Stimulated activated naive CD8-positive, alpha-beta T cell treated with anti-CD3 and anti-CD28 coated beads, Interleukin-15, Interleukin-2, amounts not matched to agents 100 U/mL and 50 U/mL, for 24 hours (primary cell): ENCODE measurements around the gene COBLL1.
"Not testable (repeated sequence)": the region's sequence is repeated elsewhere in the genome, so short reads cannot be mapped to it uniquely, and the experiment has no call there.

Experiments used
- ATAC-seq: fragments of 150-1000 bp; cut with Tn5 transposase; one replicate; pipeline ENCODE4 v1.10.0; 2021
- DNase-seq: peaks from one replicate; pipeline ENCODE4 v3.0.0; 2021

The COBLL1 gene

GRCh38 chr2:164841719-164842623 is at the start of gene COBLL1:
Gene COBLL1, minus strand, starts transcription at chr2:164841823. Its CDS starts 627 bp downstream, at chr2:164841196.
- DNase-seq, result peak; percentile 59
- ATAC-seq, result peak; percentile 67

- ATAC-seq, result no peak
These were observed 48.9 kb upstream of the COBLL1 start for GRCh38 chr2:164890544-164890943.

GRCh38 chr2:164888592-164888991 is 47.0 kb upstream of the COBLL1 start:
- DNase-seq (no peak), ATAC-seq (no peak)

More at GRCh38 chr2:164890544-164890943, 48.9 kb upstream of the COBLL1 start:
- no peak for DNase-seq

- DNase-seq, result no peak
- ATAC-seq, result no peak
These were observed 46.0 kb upstream of the COBLL1 start for GRCh38 chr2:164887434-164888144.

GRCh38 chr2:164882276-164882675 is 40.7 kb upstream of the COBLL1 start:
- ATAC-seq (no peak), DNase-seq (no peak)

GRCh38 chr2:164881524-164881923 is 39.9 kb upstream of the COBLL1 start:
- DNase-seq, result no peak
- no peak for ATAC-seq

GRCh38 chr2:164879901-164880535 is 38.4 kb upstream of the COBLL1 start:
- DNase-seq (no peak), ATAC-seq (no peak)

GRCh38 chr2:164877927-164878326 is 36.3 kb upstream of the COBLL1 start:
- DNase-seq (no peak), ATAC-seq (no peak)

GRCh38 chr2:164877169-164877568 is 35.5 kb upstream of the COBLL1 start:
- ATAC-seq (no peak), DNase-seq (no peak)

- DNase-seq, result no peak
These were observed 33.9 kb upstream of the COBLL1 start for GRCh38 chr2:164875334-164876205.

GRCh38 chr2:164873210-164873908 is 31.7 kb upstream of the COBLL1 start:
- ATAC-seq, result no peak
- DNase-seq, result no peak

More at GRCh38 chr2:164875334-164876205, 33.9 kb upstream of the COBLL1 start:
- ATAC-seq, result no peak

GRCh38 chr2:164871404-164871803 is 29.8 kb upstream of the COBLL1 start:
- DNase-seq (no peak), ATAC-seq (no peak)

- ATAC-seq (no peak), DNase-seq (no peak)
These were observed 27.8 kb upstream of the COBLL1 start for GRCh38 chr2:164869420-164869772.

GRCh38 chr2:164868563-164869419 is 27.2 kb upstream of the COBLL1 start:
- no peak for DNase-seq
- no peak for ATAC-seq

GRCh38 chr2:164867779-164868397 is 26.3 kb upstream of the COBLL1 start:
- no peak for ATAC-seq
- DNase-seq, result no peak

GRCh38 chr2:164866381-164866780 is 24.8 kb upstream of the COBLL1 start:
- not testable (repeated sequence) for DNase-seq, ATAC-seq

GRCh38 chr2:164860694-164861042 is 19.0 kb upstream of the COBLL1 start:
- no peak for DNase-seq
- ATAC-seq, result no peak

GRCh38 chr2:164859906-164860693 is 18.5 kb upstream of the COBLL1 start:
- not testable (repeated sequence) for DNase-seq, ATAC-seq

- ATAC-seq, result no peak
- no peak for DNase-seq
These were observed 17.7 kb upstream of the COBLL1 start for GRCh38 chr2:164859251-164859818.
